SU-DHL-6 (cell line): Measurements from ENCODE around the gene CAPG.

Source experiments
- H2AFZ ChIP-seq: fragments of 200-600 bp; sonication (generic); 2 replicates; pipeline ENCODE4 v1.6.1; 2014; ENCODE audit warnings: low read depth, mild to moderate bottlenecking, moderate library complexity, mixed read lengths, antibody characterized with exemption, low read length; ENCODE audit not compliant: severe bottlenecking
- H3F3A ChIP-seq: fragments of 200-600 bp; shearing (Covaris generic); 2 replicates; pipeline ENCODE4 v1.6.0; 2016; ENCODE audit warnings: antibody characterized with exemption, mild to moderate bottlenecking; ENCODE audit not compliant: insufficient read depth
- H3K27ac ChIP-seq: fragments of 200-600 bp; sonication (generic); 2 replicates; pipeline ENCODE4 v1.5.1; 2016; ENCODE audit warnings: low read depth, mild to moderate bottlenecking, low read length, moderate library complexity, mixed read lengths
- H3K27me3 ChIP-seq: fragments of 200-600 bp; sonication (generic), shearing (Covaris generic); 2 replicates; pipeline ENCODE4 v1.6.0; 2014; ENCODE audit warnings: mild to moderate bottlenecking, low read length
- H3K36me3 ChIP-seq: fragments of 200-600 bp; sonication (generic); 2 replicates; pipeline ENCODE4 v1.6.1; 2014; ENCODE audit warnings: mild to moderate bottlenecking, low read length, mixed read lengths
- H3K4me2 ChIP-seq: fragments of 300-600, 200-600 bp; shearing (Covaris generic), sonication (generic); 2 replicates; pipeline ENCODE4 v1.6.0; 2014; ENCODE audit warnings: low read length, low read depth, mild to moderate bottlenecking; ENCODE audit not compliant: poor library complexity, severe bottlenecking
- H3K4me3 ChIP-seq: fragments of 200-600 bp; sonication (generic); 2 replicates; pipeline ENCODE4 v1.5.1; 2014; ENCODE audit warnings: antibody characterized with exemption, low read length, mild to moderate bottlenecking, mixed read lengths; ENCODE audit not compliant: insufficient read depth, poor library complexity, severe bottlenecking
- H3K79me2 ChIP-seq: fragments of 200-600 bp; sonication (generic); 2 replicates; pipeline ENCODE4 v1.6.1; 2014; ENCODE audit warnings: mild to moderate bottlenecking, low read length, moderate library complexity; ENCODE audit not compliant: insufficient read depth
- H3K9ac ChIP-seq: fragments of 200-600 bp; sonication (generic); 2 replicates; pipeline ENCODE4 v1.7.0; 2014; ENCODE audit warnings: mild to moderate bottlenecking, low read length
- H3K9me2 ChIP-seq: fragments of 200-600 bp; sonication (generic); replicated peaks from 2 replicates; pipeline ENCODE4 v1.6.1; 2014; ENCODE audit warnings: low read length; ENCODE audit not compliant: insufficient read depth
- H3K9me3 ChIP-seq: fragments of 200-600 bp; sonication (generic); 2 replicates; pipeline ENCODE4 v1.6.1; 2014; ENCODE audit warnings: low read length, mixed read lengths; ENCODE audit not compliant: insufficient read depth
- H4K20me1 ChIP-seq: fragments of 200-600 bp; sonication (generic); 2 replicates; pipeline ENCODE4 v1.6.1; 2014; ENCODE audit warnings: low read depth, mild to moderate bottlenecking, antibody characterized with exemption, low read length, moderate library complexity, mixed read lengths
- EZH2phosphoT487 ChIP-seq: fragments of 200-600 bp; sonication (generic), shearing (Covaris generic); conservative IDR thresholded peaks from 2 replicates; pipeline ENCODE4 v1.6.1; 2018; ENCODE audit warnings: mild to moderate bottlenecking, antibody characterized with exemption, low read length, moderate library complexity, mixed read lengths
- TF ChIP-seq, protein P1 (sequence below): fragments of 200-600 bp; sonication (generic); IDR thresholded peaks from one replicate; pipeline ENCODE4 v1.5.1; 2017; ENCODE audit warnings: antibody characterized with exemption, mild to moderate bottlenecking, low read length, moderate library complexity; ENCODE audit not compliant: insufficient read depth, poor library complexity, severe bottlenecking

Gene CAPG

DNA sequence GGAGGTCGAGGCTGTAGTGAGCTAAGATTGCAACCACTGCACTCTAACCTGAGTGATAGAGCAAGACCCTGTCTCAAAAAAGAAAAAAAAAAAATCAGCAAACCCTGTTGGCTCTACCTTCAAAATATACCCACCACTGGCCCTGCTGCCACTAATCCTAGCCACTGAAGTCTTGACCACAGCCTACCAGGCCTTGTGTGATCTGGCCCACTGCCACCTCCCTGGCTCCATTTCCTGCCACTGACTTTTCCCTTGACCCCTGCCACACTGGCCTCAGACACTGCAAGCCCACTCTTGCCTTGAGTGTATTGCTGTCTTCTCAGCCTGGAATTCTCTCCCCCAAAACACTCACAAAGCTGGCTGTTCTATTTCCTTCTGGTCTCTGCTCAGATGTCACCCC is 42.1 kb upstream of the CAPG start:
- no peaks in the 10 kb centered on the region for H3F3A ChIP-seq
- no peak for TF ChIP-seq EZH2phosphoT487
- TF ChIP-seq, protein P1, sequence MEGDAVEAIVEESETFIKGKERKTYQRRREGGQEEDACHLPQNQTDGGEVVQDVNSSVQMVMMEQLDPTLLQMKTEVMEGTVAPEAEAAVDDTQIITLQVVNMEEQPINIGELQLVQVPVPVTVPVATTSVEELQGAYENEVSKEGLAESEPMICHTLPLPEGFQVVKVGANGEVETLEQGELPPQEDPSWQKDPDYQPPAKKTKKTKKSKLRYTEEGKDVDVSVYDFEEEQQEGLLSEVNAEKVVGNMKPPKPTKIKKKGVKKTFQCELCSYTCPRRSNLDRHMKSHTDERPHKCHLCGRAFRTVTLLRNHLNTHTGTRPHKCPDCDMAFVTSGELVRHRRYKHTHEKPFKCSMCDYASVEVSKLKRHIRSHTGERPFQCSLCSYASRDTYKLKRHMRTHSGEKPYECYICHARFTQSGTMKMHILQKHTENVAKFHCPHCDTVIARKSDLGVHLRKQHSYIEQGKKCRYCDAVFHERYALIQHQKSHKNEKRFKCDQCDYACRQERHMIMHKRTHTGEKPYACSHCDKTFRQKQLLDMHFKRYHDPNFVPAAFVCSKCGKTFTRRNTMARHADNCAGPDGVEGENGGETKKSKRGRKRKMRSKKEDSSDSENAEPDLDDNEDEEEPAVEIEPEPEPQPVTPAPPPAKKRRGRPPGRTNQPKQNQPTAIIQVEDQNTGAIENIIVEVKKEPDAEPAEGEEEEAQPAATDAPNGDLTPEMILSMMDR = no peak
- H3K4me2 ChIP-seq = no peak overlapping the region
- no peak overlapping the region for H3K4me3 ChIP-seq
- no peaks in the 10 kb centered on the region for H3K79me2 ChIP-seq
- no peaks in the 10 kb centered on the region for H3K27me3 ChIP-seq
- no peaks in the 10 kb centered on the region for H4K20me1 ChIP-seq
- no peak overlapping the region for H3K9ac ChIP-seq
- H3K9me3 ChIP-seq = no peaks in the 10 kb centered on the region
- H3K36me3 ChIP-seq = no peaks in the 10 kb centered on the region
- H3K27ac ChIP-seq = no peak overlapping the region
- no peak overlapping the region for H2AFZ ChIP-seq
- H3K9me2 ChIP-seq = no peaks in the 10 kb centered on the region

DNA sequence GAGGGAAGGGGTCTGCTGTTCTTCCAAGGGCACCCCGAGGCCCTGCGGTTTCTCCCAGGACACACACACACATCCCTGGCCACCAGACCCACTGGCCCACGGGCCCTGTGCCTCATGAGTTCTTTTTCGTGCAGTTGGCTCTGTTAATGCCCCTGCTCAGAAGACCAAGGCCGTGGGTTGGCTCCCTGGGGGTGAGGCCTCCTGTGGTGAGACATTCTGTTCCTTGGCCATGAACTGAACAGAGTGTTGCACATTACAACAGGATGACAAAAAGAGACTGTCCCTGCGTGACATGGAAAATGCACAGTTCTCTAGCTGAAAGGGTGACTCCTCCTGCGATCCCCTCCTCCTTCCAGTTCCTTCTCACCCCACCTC is 39.0 kb upstream of the CAPG start:
- Histone ChIP-seq H3K4me2 (no peak overlapping the region), H3K27me3 (no peaks in the 10 kb centered on the region), H2AFZ (no peak overlapping the region), H4K20me1 (no peaks in the 10 kb centered on the region), H3K9me3 (no peaks in the 10 kb centered on the region), H3K9me2 (no peaks in the 10 kb centered on the region), H3K9ac (no peak overlapping the region), H3F3A (no peaks in the 10 kb centered on the region), H3K4me3 (no peak overlapping the region), H3K27ac (no peak overlapping the region), H3K79me2 (no peaks in the 10 kb centered on the region), H3K36me3 (no peaks in the 10 kb centered on the region)
- no peak for TF ChIP-seq EZH2phosphoT487

DNA sequence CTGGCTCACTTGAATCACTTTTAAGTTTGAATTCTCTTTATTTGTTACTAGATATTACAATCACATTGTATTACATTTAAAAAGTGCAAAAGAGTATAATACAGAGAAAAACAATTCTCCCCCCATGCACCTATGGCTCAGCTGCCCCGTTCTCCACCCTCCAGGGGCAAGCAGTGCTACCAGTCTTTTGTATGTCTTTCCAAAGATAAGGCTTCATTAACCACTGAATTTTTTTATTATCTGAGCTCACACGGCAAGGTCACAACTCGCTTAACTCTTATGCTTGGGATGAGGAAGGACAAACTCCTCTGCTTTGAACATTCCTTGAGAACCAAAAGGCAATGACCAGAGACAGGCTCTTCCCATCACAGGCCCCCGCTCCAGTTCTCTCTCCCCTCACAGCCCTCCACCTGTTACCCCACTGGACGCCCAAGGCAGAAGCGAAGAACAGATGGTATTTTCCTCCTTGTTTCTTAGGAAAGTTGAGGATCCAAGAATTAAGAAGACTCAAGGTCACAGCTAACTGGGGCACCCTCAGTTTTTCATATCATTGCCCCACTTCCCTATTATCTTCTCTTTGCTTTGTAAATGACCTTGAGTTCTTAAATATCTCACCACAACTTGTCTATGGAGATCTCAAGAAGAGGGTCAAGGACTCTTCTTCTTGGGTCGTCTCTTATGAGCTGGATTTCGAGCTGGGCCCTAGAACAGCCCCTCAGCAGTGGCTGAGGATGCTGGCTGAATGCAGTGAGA is 38.5 kb upstream of the CAPG start:
- no peak overlapping the region for H3K27ac ChIP-seq
- H3K9me3 ChIP-seq = no peaks in the 10 kb centered on the region
- H4K20me1 ChIP-seq = no peaks in the 10 kb centered on the region
- no peaks in the 10 kb centered on the region for H3K79me2 ChIP-seq
- no peaks in the 10 kb centered on the region for H3F3A ChIP-seq
- H3K36me3 ChIP-seq = no peaks in the 10 kb centered on the region
- no peaks in the 10 kb centered on the region for H3K9me2 ChIP-seq
- H3K4me3 ChIP-seq = no peak overlapping the region
- H3K9ac ChIP-seq = no peak overlapping the region
- no peaks in the 10 kb centered on the region for H3K27me3 ChIP-seq
- TF ChIP-seq, protein P1 = no peak
- no peak for TF ChIP-seq EZH2phosphoT487
- H2AFZ ChIP-seq = no peak overlapping the region
- no peak overlapping the region for H3K4me2 ChIP-seq

DNA sequence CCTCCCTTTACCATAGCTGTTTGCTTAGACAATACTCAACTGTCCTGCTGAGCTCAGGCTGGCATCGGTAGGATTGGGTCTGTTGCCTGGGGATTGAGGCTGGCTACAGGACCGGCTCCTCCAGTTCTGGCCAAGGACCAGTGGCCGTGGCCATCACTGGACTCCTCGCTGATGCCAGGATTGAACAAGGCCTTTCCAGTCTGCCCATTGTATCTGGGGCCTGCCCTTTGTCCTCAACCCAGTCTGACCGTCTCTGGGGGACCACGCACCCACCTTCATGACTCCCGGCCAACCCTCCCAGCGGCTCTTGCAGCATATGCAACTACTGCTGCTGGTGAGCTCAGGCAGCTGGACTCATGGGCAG is 37.0 kb upstream of the CAPG start:
- H3K27ac ChIP-seq = no peak overlapping the region
- no peak overlapping the region for H3K9ac ChIP-seq
- no peaks in the 10 kb centered on the region for H3K9me3 ChIP-seq
- H3K4me2 ChIP-seq = no peak overlapping the region
- H3K9me2 ChIP-seq = no peaks in the 10 kb centered on the region
- no peaks in the 10 kb centered on the region for H3K79me2 ChIP-seq
- H2AFZ ChIP-seq = no peak overlapping the region
- no peaks in the 10 kb centered on the region for H3K27me3 ChIP-seq
- no peaks in the 10 kb centered on the region for H3K36me3 ChIP-seq
- TF ChIP-seq, protein P1 = no peak
- no peak for TF ChIP-seq EZH2phosphoT487
- H4K20me1 ChIP-seq = no peaks in the 10 kb centered on the region
- no peak overlapping the region for H3K4me3 ChIP-seq
- H3F3A ChIP-seq = no peaks in the 10 kb centered on the region
